Stimulated activated CD4-positive, alpha-beta T cell treated with anti-CD3 and anti-CD28 coated beads, TNF-alpha, amount 100 ng/mL, for 4 hours (primary cell): ENCODE measurements around the gene ATP5MC3.

ENCODE experiments used
- DNase-seq, 3 experiments: peaks; one replicate each; pipeline ENCODE4 v3.0.0-alpha.2; 2020; ENCODE audit warnings: low read depth in 3 of 3

Gene ATP5MC3

DNA sequence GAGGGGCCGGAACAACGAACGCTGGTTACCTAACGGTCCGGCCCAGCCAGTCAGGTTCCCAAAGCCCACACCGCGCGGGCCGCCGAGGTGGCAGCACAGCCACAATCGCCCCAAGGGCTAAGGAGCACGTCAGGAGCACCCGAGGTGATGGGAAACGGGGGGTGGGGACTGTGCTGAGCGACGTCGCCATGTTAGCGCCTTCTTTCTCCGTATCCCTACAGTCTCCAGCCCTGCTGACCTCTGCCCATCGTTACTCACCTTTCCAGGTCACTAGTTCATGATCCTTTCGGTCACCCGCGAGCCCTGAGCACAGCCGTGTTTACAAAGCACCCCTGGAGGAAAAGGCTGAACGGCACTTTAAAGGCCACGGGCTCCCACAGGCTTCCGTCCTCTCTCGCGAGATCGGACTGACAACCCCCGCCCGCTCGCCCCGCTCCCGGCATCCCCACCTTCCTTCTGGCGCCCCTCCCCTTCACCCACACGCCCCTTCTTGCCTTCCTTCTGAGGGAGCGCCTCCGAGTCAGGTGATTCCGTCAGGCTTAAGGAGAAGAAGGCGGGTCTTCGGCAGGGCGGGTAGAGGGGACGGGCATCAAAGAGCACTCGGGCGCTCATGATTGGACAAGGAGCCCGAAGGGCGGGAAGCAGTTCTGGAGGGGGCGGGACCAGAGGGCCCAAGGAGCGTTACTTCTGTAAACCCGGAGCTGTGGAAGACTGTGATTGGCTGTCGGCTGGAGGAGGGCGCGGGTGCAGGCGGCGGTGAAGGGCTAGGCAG is 13.5 kb downstream of the ATP5MC3 start, which contains the start of gene ATF2:
Gene ATF2 (minus strand): TSS at position 412 of the 772 bp plus-strand sequence. CDS start 31,760 bp downstream, outside the sequence.
- peak; percentile 88 to 97 (median 96) for DNase-seq

DNA sequence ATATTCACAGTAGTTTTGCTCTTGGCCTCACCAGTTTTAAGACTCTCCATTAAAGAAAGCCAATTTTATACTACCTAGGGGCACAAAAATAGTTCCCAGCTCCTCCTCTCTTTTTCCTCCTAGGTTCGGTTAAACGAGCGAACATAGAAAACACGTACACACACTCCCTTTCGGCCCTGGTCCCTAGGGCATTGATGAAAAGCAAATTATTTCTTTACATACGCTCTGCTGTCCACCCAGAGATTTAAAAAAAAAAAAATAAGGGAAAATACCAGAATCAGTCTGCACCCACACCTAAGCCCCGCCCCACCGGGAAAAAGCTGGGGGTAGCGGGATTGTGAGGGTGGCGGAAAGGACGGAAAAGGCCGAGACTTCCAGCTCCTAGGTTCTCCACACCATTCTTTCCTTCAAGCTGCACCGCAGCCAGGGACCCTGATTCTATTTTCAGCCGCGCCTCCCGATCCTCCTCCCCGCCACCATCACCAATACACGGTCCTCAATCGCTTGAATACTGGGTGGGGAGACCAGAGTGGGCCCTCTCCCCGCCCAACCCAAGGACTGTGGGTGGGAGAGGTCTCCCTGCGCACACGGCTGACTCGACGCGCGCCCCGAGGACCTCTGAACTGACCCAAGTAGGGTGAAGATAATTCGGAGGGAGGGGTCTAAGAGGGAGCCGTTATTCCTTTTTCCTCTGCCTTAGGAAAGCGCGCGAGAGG is 14.3 kb downstream of the ATP5MC3 start:
- peak in 2 of 3 experiments; percentile 4 to 6 for DNase-seq

DNA sequence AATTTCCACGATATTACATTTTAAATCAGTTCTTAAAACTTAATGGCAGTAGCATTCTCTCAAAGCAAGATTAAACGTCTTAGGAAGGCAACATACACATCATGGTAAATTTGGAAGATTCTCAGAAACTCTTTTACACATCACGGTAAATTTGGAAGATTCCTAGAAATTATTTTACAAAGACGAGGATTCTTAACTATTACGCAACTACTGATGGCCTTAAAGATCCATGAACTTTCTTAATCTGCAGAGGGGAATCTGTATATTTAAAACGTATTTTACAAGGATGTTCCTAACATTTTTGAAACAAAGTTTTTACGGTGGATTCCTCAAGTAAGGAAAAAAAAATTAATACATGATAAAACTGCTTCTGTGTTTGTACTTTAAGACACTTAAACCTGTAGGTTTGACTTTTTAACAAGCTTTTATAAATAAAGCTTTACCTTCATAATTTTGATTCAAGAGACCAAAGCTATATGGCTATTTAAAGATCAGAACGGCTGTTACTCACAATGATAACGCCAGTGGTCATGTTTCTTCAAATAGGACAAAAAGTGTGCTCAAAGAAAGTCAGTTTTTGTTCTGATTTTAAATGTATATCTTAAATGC is 15.2 kb downstream of the ATP5MC3 start:
- no peak for DNase-seq

DNA sequence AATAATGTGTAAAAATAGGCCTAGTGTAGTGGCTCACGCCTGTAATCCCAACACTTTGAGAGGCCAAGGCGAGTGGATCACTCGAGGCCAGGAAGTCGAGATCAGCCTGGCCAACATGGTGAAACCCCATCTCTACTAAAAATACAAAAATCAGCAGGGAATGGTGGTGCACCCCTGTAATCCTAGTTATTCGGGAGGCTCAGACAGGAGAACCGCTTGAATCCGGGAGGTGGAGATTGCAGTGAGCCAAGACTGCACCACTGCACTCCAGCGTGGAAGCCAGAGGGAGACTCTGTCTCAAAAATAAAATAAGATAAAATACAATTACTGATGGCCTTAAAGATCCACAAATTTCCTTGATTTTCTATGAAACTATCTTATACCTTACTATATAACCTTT is 17.3 kb downstream of the ATP5MC3 start:
- no peak for DNase-seq

DNA sequence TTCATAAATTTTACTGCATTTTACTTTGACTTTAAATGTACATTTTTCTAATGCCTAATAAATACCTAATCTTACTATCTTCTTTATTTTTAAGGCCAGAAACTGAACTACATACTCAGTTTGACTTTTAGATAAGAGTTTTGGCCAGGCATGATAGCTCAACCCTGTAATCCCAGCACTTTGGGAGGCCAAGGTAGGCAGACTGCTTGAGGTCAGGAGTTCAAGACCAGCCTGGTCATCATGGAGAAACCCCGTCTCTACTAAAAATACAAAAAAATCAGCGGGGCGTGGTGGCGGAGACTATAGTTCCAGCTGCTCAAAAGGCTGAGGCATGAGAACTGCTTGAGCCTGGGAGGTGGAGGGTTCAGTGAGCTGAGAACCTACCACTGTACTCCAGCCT is 22.6 kb downstream of the ATP5MC3 start:
- DNase-seq: no peak

DNA sequence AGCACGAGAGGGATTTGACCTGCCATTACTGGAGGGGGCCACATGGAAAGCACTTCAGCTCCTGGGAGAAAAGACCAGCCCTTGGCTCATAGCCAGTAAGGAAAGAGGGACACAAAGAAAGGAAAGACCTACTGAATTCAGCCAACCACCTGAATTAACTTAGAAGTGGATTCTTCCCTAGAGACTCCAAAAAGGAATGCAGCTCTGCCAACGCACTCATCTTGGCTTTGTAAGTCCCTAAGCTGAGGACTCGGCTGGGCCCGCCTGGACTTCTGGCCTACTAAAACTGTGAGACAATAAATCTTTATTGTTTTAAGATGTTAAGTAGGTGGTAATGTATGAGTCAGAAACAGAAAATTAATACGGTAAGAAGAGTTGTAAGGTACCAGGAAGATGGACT is 25.0 kb downstream of the ATP5MC3 start:
- no peak for DNase-seq

DNA sequence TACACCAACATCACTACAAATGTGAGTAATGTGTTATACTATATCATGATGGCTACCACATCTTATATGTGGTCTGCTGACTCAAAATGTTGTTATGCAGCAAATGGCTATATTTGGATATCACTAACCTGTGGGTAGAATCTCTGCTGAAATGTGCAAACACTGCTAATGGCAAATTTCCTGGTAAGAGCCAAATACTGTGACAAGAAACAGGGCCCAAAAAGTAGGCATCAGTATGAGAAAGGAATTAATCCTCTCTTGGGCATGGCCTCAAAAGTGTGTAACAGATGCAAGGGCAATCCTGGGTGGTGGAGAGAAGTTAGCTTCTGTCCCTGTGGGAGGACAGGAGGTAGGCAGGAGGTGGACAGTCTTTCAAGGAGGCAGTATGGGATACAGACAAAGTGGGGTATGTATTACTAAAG is 26.8 kb downstream of the ATP5MC3 start:
- DNase-seq: no peak

DNA sequence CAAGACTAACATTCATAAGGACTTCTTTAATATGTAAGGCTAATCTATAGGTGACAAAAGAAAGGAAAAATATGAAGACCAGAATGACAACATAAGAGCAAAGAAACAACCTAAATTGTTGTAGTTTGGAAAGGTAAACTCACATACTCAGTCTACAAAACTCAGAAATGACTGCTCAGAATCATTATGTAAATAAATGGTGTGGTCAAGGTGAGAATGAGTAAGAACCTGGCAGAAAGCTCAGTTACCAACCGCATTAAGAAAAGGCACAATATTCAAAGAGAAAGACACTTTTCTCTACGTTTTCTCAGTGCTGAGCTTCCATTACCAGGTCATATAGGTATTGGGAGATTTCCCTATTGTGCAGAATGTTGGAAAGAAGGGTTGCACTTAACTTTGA is 29.3 kb downstream of the ATP5MC3 start:
- no peak for DNase-seq

DNA sequence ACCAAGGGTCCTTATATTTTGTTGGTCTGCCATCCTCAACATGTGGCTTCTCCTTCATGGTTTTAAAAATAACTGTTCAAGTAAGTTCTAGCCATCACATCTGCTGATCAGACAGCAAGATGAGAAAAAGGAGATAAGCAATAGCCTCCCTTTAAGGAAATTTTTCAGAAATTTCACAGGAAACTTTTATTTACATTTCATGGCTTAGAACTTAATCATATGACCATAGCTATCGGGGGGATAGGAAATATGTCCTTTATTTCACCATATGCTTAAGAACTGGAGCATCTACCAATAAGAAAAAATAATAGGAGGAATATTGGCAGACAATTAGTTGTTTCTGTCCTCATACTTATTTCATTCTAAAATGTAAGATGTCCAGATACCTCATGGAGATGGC is 29.7 kb downstream of the ATP5MC3 start:
- DNase-seq: no peak

DNA sequence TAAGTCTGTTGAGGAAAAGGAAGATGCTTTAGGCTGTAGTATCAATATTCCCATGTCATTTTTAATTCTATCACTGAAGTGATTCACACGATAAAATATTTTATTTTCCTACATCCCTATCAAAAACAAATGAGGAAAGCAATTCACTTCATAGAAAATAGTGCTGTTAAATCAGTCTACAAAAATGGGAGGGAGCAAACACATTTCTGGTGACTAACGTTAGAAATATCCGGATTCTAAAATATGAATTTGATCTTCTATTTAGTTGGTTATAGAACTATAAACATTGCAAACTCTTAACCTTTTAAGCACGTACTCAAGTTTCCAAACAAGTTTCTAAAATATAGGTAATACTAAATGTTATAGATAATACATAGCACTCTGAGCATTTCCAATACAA is 34.3 kb downstream of the ATP5MC3 start:
- no peak for DNase-seq

DNA sequence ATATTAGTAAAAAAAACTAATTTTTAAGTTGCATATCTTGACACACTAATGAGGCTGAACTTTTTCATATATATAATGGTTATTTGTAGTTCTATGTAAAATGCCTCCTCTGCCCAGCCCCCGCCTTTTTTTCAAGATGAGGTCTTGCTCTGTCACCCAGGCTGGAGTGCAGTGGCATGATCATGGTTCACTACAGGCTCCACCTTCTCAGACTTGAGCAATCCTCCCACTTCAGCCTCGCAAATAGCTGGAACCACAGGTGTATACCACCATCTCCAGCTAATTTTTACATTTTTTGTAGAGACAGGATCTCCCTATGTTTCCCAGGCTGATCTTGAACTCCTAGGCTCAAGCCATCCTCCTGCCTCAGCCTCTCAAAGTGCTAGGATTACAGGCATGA is 37.8 kb downstream of the ATP5MC3 start:
- DNase-seq: no peak

DNA sequence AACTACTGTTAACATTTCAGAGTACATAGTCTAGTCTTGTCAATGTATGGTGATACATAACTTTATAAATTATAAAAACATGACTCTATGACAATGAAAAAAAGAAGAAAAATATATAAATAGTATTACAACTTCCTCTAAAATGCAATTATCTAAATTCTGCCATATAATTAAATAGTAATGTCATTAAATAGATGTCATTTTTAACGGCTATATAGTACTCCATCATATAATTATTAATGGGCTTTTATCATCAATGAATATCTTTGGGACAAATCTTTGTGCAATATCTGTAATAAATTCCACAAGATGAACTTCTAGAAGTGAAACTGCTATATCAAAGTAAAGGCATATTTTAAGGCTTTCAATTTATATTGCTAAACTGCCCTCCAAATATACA is 38.3 kb downstream of the ATP5MC3 start:
- no peak for DNase-seq

DNA sequence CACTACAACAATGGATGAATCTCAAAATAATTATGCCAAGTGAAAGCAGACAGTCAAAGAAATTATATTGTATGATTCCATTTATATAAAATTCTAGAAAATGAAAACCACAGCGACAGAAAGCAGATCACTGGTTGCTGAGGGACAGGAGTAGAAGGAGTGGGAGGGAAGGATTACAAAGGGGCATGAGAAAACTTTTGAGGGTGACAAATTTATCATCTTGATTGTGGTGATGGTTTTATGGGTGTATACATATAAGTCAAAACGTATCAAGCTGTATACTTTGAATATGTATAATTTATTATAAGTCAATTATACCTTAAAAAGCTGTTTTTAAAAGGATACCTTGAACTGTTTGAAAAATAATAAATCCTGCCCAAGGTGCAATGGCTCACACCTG is 41.2 kb downstream of the ATP5MC3 start:
- no peak for DNase-seq

DNA sequence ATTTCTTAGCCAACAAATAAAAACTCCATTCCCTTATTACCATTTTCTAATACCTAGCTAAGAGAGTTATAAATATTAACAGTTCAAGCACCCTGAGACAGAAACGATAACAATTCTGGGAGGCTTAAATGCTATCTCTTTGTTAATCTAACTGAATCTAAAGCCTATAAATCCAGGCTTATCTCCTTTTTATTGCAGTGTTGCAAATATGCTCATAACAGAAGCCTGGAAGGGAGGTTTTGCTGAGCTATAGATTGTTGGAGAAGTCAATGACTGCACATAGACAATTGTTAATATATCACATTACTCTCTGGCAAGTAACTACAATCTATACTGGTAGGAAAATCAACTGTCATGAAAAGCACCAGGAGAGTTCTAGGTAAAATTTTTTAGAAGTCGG is 43.7 kb downstream of the ATP5MC3 start:
- DNase-seq: no peak

DNA sequence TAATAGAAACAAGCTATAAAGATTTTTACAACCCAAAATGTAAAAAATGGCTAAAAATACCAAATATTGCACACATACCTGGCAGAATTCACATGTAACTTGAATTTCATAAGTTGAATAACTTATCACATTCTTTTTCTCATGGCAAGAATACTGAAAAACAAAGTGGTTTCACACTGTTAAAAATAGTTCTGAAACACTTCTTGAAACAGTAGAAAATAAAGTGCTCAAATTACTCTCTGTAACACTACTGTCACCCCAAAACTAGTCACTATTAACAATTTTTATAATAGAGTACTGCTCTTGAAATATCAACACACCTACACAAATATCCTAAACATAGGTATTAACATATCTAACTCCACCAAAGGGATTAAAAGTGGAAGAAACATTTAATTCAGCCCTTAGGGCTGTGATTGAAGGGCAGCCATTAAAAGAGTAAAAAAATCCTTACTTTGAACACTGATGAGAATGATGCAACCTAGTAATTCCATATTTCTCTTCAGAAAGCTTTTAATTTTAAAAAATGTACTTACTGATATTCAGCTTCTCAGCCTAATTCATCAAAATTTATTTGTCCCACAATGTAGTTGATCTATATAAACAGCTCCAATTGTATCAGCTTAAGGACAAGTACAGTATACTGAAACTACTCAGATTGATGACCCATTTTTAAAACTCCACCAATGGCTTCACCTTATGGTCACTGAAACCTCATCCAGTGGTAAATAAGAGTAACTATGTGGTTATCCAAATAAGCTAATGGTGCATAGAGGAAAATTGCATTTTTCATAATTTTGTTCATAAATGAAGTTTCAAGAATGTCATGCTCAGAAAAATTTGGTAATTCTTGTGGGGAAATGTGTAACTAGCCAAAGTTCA is 44.9 kb downstream of the ATP5MC3 start:
- DNase-seq: no peak

DNA sequence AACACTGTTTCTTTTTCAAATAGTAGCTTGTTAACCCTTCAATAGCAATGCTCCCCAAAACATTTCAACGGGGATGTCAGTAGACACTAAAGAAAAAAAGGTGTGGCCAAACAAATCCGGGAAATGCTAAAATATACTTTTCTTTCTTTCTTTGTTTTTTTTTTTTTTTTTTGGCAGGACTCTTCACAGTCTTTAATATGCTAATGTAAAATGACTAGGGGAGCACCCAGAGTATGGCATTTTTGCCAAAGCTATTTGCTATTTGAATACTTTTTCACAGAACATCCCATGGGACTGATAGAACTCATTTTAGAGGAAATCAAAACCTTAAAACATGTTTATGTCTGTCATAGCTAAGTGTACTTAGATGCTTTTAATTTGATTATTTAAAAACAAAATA is 45.6 kb downstream of the ATP5MC3 start:
- no peak for DNase-seq

DNA sequence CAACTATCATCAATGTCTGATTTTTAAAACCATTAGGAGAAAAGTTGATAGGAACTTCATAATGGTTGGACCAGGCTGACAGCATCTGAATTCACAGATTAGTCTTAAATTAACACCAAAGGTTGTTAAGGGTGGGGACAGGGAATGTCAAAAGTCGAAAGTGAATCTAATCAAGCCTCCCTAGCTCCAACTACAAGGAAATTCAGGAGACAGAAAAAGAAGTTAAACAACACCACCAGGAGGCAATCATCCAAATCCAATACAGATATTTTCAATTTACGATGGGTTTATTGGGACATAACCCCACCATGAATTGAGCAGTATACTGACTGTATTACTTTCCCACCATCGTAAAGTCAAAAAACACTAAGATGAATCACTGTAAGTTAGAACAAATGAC is 46.3 kb downstream of the ATP5MC3 start:
- no peak for DNase-seq

DNA sequence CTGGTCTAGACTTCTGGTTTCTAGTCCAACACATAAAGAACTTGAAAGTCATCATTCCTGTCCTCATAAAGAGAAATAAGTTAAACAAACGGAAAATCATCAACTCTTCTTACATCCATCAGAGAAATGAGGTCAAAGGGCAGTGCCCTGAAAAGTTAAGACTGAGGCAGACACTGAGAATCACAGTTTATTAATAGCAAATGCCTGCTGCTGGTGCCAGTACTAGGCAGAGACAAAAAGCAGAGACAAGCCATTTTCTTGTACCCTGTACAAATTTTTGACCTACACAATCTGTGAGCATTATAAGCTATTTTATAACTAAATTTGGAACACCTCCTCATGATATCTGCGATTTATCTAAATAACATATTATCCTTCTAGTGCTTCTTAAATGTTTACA is 50.3 kb downstream of the ATP5MC3 start:
- no peak for DNase-seq

DNA sequence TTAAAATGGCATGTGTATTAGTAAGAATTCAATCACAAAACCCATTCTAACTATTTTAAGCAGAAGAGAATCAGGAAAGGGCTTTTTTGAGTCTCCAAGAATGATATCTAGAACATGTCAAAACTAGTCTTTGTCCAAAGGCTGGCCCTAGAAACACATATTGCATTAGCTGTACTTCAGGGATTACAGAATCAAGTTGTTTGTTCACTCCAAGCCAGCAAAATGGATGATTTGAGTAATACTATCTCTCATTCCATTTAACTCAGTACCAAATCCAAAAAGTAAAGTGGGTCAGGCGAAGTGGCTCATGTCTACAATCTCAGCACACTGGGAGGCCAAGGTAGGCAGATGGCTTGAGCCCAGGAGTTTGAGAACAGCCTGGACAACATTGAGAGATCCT is 54.8 kb downstream of the ATP5MC3 start:
- no peak for DNase-seq
